Activated CD4-positive, CD25-positive, alpha-beta regulatory T cell (primary cell): ENCODE results near the gene LAMA1.

ENCODE experiments used
- DNase-seq, 4 experiments: peaks; one replicate each; lab custom pipeline; 2025; lab: John Stamatoyannopoulos, UW

Gene LAMA1

GRCh38 chr18:7105268-7105667 is 12.3 kb downstream of the LAMA1 start:
- no peak for DNase-seq

GRCh38 chr18:7104649-7105048 is 12.9 kb downstream of the LAMA1 start:
- DNase-seq, result no peak

GRCh38 chr18:7102131-7102530 is 15.5 kb downstream of the LAMA1 start:
- no peak for DNase-seq

GRCh38 chr18:7096838-7097237 is 20.8 kb downstream of the LAMA1 start:
- no peak for DNase-seq

- DNase-seq, result no peak
These were observed 23.2 kb downstream of the LAMA1 start for GRCh38 chr18:7094427-7094826.

GRCh38 chr18:7090771-7091170 is 26.8 kb downstream of the LAMA1 start:
- DNase-seq, result no peak

- no peak for DNase-seq
These were observed 28.2 kb downstream of the LAMA1 start for GRCh38 chr18:7089369-7089768.

GRCh38 chr18:7084080-7085065 is 33.2 kb downstream of the LAMA1 start:
- DNase-seq, result no peak

- DNase-seq, result no peak
These were observed 34.9 kb downstream of the LAMA1 start for GRCh38 chr18:7082671-7083070.

GRCh38 chr18:7079231-7079630 is 38.4 kb downstream of the LAMA1 start:
- no peak for DNase-seq

- DNase-seq, result no peak
These were observed 45.0 kb downstream of the LAMA1 start for GRCh38 chr18:7072593-7072992.

GRCh38 chr18:7071600-7071999 is 46.0 kb downstream of the LAMA1 start:
- no peak for DNase-seq

GRCh38 chr18:7070466-7070865 is 47.1 kb downstream of the LAMA1 start:
- no peak for DNase-seq

- DNase-seq, result no peak
These were observed 48.6 kb downstream of the LAMA1 start for GRCh38 chr18:7068871-7069590.

- no peak for DNase-seq
These were observed 50.5 kb downstream of the LAMA1 start for GRCh38 chr18:7066965-7067555.

- DNase-seq, result no peak
These were observed 51.9 kb downstream of the LAMA1 start for GRCh38 chr18:7065736-7066135.

- no peak for DNase-seq
These were observed 53.3 kb downstream of the LAMA1 start for GRCh38 chr18:7064346-7064745.

GRCh38 chr18:7062811-7063210 is 54.8 kb downstream of the LAMA1 start:
- DNase-seq, result no peak

GRCh38 chr18:7062236-7062635 is 55.4 kb downstream of the LAMA1 start:
- DNase-seq, result no peak

- no peak for DNase-seq
These were observed 58.3 kb downstream of the LAMA1 start for GRCh38 chr18:7059276-7059675.

GRCh38 chr18:7056026-7056425 is 61.6 kb downstream of the LAMA1 start:
- no peak for DNase-seq

- no peak for DNase-seq
These were observed 67.6 kb downstream of the LAMA1 start for GRCh38 chr18:7049951-7050350.

GRCh38 chr18:7048081-7048480 is 69.5 kb downstream of the LAMA1 start:
- DNase-seq, result no peak
